HG02981 (cell line): ENCODE results near the gene RNF17.
A peak's percentile ranks its signal among the peaks of the same experiment; 100 is the strongest.

Experiments
- ATAC-seq: cut with Tn5 transposase; IDR thresholded peaks from one replicate; pipeline ENCODE4 v1.9.1; 2021; ENCODE audit warnings: mild to moderate bottlenecking, moderate library complexity; ENCODE audit not compliant: unreplicated experiment

The RNF17 gene

GRCh38 chr13:24894972-24895300, 131.0 kb downstream of the RNF17 start:
- ATAC-seq = no peak

GRCh38 chr13:24896061-24896460, 132.1 kb downstream of the RNF17 start:
- ATAC-seq = no peak

GRCh38 chr13:24897293-24897692, 133.3 kb downstream of the RNF17 start:
- ATAC-seq = no peak

GRCh38 chr13:24899601-24900000, 135.6 kb downstream of the RNF17 start:
- no peak for ATAC-seq

- ATAC-seq = no peak
Observed at GRCh38 chr13:24900507-24900906, 136.5 kb downstream of the RNF17 start.

- no peak for ATAC-seq
Observed at GRCh38 chr13:24905242-24905641, 141.3 kb downstream of the RNF17 start.

- ATAC-seq = no peak
Observed at GRCh38 chr13:24906268-24906667, 142.3 kb downstream of the RNF17 start.

- no peak for ATAC-seq
Observed at GRCh38 chr13:24910502-24911132, 146.6 kb downstream of the RNF17 start.

GRCh38 chr13:24911133-24911908, 147.4 kb downstream of the RNF17 start:
- ATAC-seq = no peak

GRCh38 chr13:24916464-24916863, 152.5 kb downstream of the RNF17 start:
- no peak for ATAC-seq

GRCh38 chr13:24921003-24921402, 157.0 kb downstream of the RNF17 start:
- ATAC-seq = no peak

GRCh38 chr13:24921881-24922280, 157.9 kb downstream of the RNF17 start:
- no peak for ATAC-seq

- ATAC-seq = peak; percentile 27
Observed at GRCh38 chr13:24922387-24922744, 158.4 kb downstream of the RNF17 start.

GRCh38 chr13:24922745-24923591, 159.0 kb downstream of the RNF17 start:
- peak; percentile 87 for ATAC-seq

GRCh38 chr13:24925318-24926231, 161.6 kb downstream of the RNF17 start:
- ATAC-seq = no peak

GRCh38 chr13:24927810-24928404, 163.9 kb downstream of the RNF17 start:
- no peak for ATAC-seq

GRCh38 chr13:24929196-24929595, 165.2 kb downstream of the RNF17 start:
- ATAC-seq = no peak
